Measurements from ENCODE around the gene DPH2. TPM values are rescaled to one million over a fixed set of nuclear protein-coding genes. Genes with fewer than 3 reads are reported as not detected.

DPH2 gene
- total and polyA plus RNA-seq, 10 of the 15 experiments (the other 5 are each of a cell fraction or from before 2014, with no cell fraction given): 13.1 to 82.9 (median 52.0) TPM

GRCh38 chr1:43937179-43937865 lies 32.5 kb upstream of the DPH2 start:
- Histone ChIP-seq H3K4me2 (ENCODE audit: control insufficient read depth, insufficient read depth) (no peak overlapping the region), H3K9ac (ENCODE audit: control insufficient read depth, insufficient read depth, low read length) (no peak overlapping the region), H3K4me3 (no peak overlapping the region), H3K4me1 (ENCODE audit: control insufficient read depth, insufficient read depth, low read length) (peaks cover 11% of the 10 kb centered on the region), H4K20me1 (ENCODE audit: control insufficient read depth, insufficient read depth) (no peaks in the 10 kb centered on the region), H3K27ac (ENCODE audit: control insufficient read depth, insufficient read depth) (no peak overlapping the region), H2AFZ (ENCODE audit: control insufficient read depth, low read depth, low read length) (no peak overlapping the region), H3K9me3 (replicated peaks; ENCODE audit: control insufficient read depth, insufficient read depth, low read length) (no peaks in the 10 kb centered on the region), H3K79me2 (ENCODE audit: control insufficient read depth, insufficient read depth, low read length) (no peaks in the 10 kb centered on the region), H3K36me3 (ENCODE audit: control insufficient read depth in 2 of 2, insufficient read depth in 2 of 2, low read length in 1 of 2) (no peaks in the 10 kb centered on the region), H3K27me3 (replicated peaks in 1 of 2; ENCODE audit: control insufficient read depth in 2 of 2, insufficient read depth in 2 of 2, low read length in 1 of 2) (no peaks in the 10 kb centered on the region)
- BruUV-seq (replicated peaks): no TSS peak
- 97% methylated on average over 8 of the region's 8 CpGs for whole genome bisulfite sequencing (ENCODE audit: insufficient coverage, insufficient replicate concordance, low lambda C conversion rate, missing lambda C conversion rate)
- FAIRE-seq (no peak), DNase-seq (ENCODE audit: low read depth, low spot score) (no peak), ATAC-seq (no peak)
- ChIA-PET CTCF (interaction anchor here (0.8 to 19.3 kb wide), 2 partner anchors 174 to 286 kb away, joined by 4 to 1117 read pairs; no protein-coding TSS in a partner anchor), POLR2A (no interaction called here), RAD21 (ENCODE audit: unreplicated experiment) (interaction anchor here (13.3 kb wide), 1 partner anchor 171 kb away, joined by 587 read pairs; no protein-coding TSS in a partner anchor), SMC1A (ENCODE audit: uncharacterized antibody, unreplicated experiment) (interaction anchor here (1.5 to 8.7 kb wide), 2 partner anchors 171 to 287 kb away, joined by 3 to 481 read pairs; partner anchors contain the start of gene KDM4A)
- intact Hi-C loops (cut with micrococcal nuclease; ENCODE audit: unreplicated experiment): no loop called here
- no peak for TF ChIP-seq EZH2 (IDR thresholded peaks at IDR 0.05; ENCODE audit: borderline replicate concordance, control insufficient read depth, low read depth, low read length)
- no peak for TF ChIP-seq KAT2A (conservative IDR thresholded peaks at IDR 0.05; ENCODE audit: control insufficient read depth, low read depth, low read length)
- TF ChIP-seq CHD2 (IDR thresholded peaks at IDR 0.05; ENCODE audit: borderline replicate concordance, low read depth, low read length): no peak
- TF ChIP-seq PML (IDR thresholded peaks at IDR 0.05; ENCODE audit: low read length): no peak
- no peak for TF ChIP-seq WRNIP1 (IDR thresholded peaks at IDR 0.05; ENCODE audit: borderline replicate concordance, low read depth, low read length)
- TF ChIP-seq PKNOX1 (IDR thresholded peaks at IDR 0.05): no peak
- TF ChIP-seq ELK1 (IDR thresholded peaks at IDR 0.05; ENCODE audit: low read depth, low read length): no peak
- no peak for TF ChIP-seq KDM1A (IDR thresholded peaks at IDR 0.05; ENCODE audit: borderline replicate concordance)
- TF ChIP-seq ZZZ3 (IDR thresholded peaks at IDR 0.05; ENCODE audit: control insufficient read depth, insufficient read length, low read depth): no peak
- in situ Hi-C loops (cut with MboI): loop anchor here (5.0 kb wide), 1 partner anchor 410 kb away; no protein-coding TSS in a partner anchor

Measured in GM12878 (cell line).